MCF 10A (cell line): ENCODE data around the gene ZNF286A. TPM values are rescaled to one million over a fixed set of nuclear protein-coding genes. Genes with fewer than 3 reads are reported as not detected.
"Not testable (repeated sequence)": the region's sequence is repeated elsewhere in the genome, so short reads cannot be mapped to it uniquely, and the experiment has no call there.

Experiments
- BruUV-seq: library from RNA; stranded (reverse); fragments of 400-500 nt; replicated peaks from 2 replicates; lab custom pipeline; 2021; lab: Mats Ljungman, UMichigan
- CTCF ChIA-PET: fragments of 300-600 bp; sonication (Branson Sonifier 250); formaldehyde crosslinking; extraction: SDS; loops from one replicate; lab custom pipeline; 2021; ENCODE audit warnings: antibody characterized with exemption, inconsistent platforms; lab: Yijun Ruan, JAX
- POLR2A ChIA-PET: fragments of 300-600, 350-650 bp; sonication (Branson Sonifier 250); formaldehyde crosslinking; extraction: SDS; loops from one replicate; lab custom pipeline; 2020; ENCODE audit warnings: antibody characterized with exemption, inconsistent platforms; lab: Yijun Ruan, JAX
- DNase-seq: peaks from one replicate; pipeline ENCODE4 v3.0.0-alpha.2; 2018; ENCODE audit not compliant: unreplicated experiment
- H3K27ac Mint-ChIP-seq: one replicate; pipeline ENCODE4 v1.8.0; 2022; ENCODE audit warnings: mild to moderate bottlenecking, low read depth, mixed read lengths; ENCODE audit not compliant: unreplicated experiment
- H3K27me3 Mint-ChIP-seq: one replicate; pipeline ENCODE4 v1.8.0; 2022; ENCODE audit warnings: mixed read lengths; ENCODE audit not compliant: insufficient read depth, unreplicated experiment
- H3K36me3 Mint-ChIP-seq: one replicate; pipeline ENCODE4 v1.8.0; 2022; ENCODE audit warnings: mild to moderate bottlenecking, moderate library complexity, mixed read lengths; ENCODE audit not compliant: insufficient read depth, unreplicated experiment
- H3K4me1 Mint-ChIP-seq: one replicate; pipeline ENCODE4 v1.8.0; 2022; ENCODE audit warnings: mixed read lengths; ENCODE audit not compliant: insufficient read depth, unreplicated experiment
- H3K4me3 Mint-ChIP-seq: one replicate; pipeline ENCODE4 v1.8.0; 2022; ENCODE audit warnings: mild to moderate bottlenecking, moderate library complexity, mixed read lengths; ENCODE audit not compliant: unreplicated experiment
- H3K9me3 Mint-ChIP-seq: one replicate; pipeline ENCODE4 v1.8.0; 2022; ENCODE audit warnings: mixed read lengths; ENCODE audit not compliant: unreplicated experiment
- intact Hi-C: fragments of 100-400 bp; cut with micrococcal nuclease; formaldehyde crosslinking; loops from 2 replicates; pipeline ENCODE4 v1.14.1; 2022
- total RNA-seq: library from RNA; stranded (reverse); gene quantifications from 2 replicates; pipeline ENCODE4 v1.2.3, GENCODE V29; 2022
- TF ChIP-seq, protein P1 (sequence below): fragments of 200-600 bp; IDR thresholded peaks from one replicate; pipeline ENCODE4 v1.8.0; 2022; ENCODE audit warnings: antibody characterized with exemption, mild to moderate bottlenecking; ENCODE audit not compliant: unreplicated experiment

Gene ZNF286A
- total RNA-seq, 1 experiment from 2014 or later = 25.7 TPM

DNA sequence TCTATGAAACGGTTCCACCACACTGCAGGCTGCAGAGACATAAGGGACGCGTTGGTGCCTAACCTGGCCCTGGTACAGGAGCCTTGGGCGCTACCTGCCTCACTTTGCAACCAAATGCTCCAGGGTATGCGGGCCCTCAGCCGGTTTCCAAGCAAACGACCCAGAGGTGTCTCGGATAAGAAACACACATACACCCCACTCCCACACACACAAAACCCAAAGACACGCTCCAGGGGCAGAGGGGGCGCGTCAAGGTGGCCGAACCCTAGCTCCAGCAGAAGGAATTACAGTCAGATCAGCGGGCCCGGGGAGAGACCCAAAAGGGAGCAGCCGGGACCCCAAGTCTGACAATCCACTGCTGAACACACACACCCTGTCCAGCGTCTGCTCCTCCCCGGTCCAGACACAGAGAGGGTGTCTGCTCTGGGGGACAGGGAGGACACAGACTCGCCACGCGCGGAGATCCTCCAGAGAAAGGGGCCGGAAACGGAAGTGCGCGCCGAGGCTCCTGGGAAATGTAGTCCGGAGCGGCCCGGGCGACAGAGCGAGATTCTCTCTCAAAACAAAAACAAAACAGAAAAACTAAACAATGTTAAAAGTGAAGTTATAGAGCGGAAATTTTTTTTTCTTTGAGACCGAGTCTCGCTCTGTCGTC, 15.6 kb upstream of the ZNF286A start, which contains the start of gene TRIM16:
Gene TRIM16, minus strand, starts transcription at position 488 of the 655 bp plus-strand sequence. CDS start 32,702 bp downstream, outside the sequence.
- DNase-seq = peak; percentile 54
- Mint-ChIP-seq H3K4me3 (peak within 1 kb of the TSS; percentile 99), H3K4me1 (peaks cover 18% of the 10 kb centered on the region), H3K27ac (peak within 1 kb of the TSS; percentile 98), H3K36me3 (peaks cover 21% of the 10 kb centered on the region)
- CTCF ChIA-PET, H3K9me3 Mint-ChIP-seq, intact Hi-C loops, H3K27me3 Mint-ChIP-seq: not testable (repeated sequence)
- TSS peak; percentile 73 for BruUV-seq
- TF ChIP-seq, protein P1, sequence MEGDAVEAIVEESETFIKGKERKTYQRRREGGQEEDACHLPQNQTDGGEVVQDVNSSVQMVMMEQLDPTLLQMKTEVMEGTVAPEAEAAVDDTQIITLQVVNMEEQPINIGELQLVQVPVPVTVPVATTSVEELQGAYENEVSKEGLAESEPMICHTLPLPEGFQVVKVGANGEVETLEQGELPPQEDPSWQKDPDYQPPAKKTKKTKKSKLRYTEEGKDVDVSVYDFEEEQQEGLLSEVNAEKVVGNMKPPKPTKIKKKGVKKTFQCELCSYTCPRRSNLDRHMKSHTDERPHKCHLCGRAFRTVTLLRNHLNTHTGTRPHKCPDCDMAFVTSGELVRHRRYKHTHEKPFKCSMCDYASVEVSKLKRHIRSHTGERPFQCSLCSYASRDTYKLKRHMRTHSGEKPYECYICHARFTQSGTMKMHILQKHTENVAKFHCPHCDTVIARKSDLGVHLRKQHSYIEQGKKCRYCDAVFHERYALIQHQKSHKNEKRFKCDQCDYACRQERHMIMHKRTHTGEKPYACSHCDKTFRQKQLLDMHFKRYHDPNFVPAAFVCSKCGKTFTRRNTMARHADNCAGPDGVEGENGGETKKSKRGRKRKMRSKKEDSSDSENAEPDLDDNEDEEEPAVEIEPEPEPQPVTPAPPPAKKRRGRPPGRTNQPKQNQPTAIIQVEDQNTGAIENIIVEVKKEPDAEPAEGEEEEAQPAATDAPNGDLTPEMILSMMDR = peak; percentile 39
- POLR2A ChIA-PET = interaction anchor here (1.3 to 2.9 kb wide), 2 partner anchors 24 to 26 kb away, joined by 6 read pairs; no protein-coding TSS in a partner anchor

DNA sequence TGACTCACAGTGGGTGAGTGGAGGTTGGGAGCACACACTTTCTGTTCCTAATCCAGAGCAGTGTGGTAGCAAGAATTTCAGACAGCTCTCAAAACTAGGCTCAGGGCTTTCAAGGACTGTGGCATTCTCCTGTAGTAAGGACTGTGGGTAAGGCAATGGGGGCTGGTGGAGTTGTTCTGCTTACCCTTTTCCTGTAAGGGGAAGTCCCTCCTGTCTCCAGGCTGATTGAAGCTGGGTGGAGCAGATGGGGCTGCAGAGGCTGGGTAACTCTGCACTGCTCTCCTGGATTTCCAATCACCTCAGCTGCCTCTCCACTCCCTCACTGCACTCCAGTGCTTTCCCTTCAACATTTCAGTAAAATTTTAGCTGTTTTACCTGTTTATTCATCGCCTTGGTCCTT, 12.1 kb upstream of the ZNF286A start:
- BruUV-seq = not testable (repeated sequence)

DNA sequence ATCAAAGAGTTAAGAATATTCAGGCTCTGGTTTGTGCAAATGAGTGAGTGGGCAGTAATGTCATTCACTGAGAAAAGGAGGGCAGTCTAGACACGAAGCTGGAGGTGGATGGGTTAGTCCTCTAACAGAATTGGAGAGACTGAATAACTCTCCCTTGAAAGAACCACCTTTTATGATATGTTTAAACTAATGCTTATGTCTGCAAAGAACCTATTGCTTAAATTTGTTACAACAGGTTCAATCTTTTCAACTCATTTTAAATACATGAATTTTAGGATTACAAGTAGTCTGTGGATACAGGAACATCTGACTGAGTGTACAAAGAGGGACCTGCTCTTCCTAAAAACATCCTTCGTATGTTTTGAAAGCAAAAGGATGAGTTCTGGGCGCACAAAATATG, 585 bp upstream of the ZNF286A start:
- intact Hi-C loops, BruUV-seq, H3K27me3 Mint-ChIP-seq, H3K9me3 Mint-ChIP-seq, H3K4me1 Mint-ChIP-seq: not testable (repeated sequence)
- CTCF ChIA-PET = interaction anchor here (0.6 kb wide), 1 partner anchor 265 kb away, joined by 3 read pairs; no protein-coding TSS in a partner anchor
- Mint-ChIP-seq H3K4me3 (peak overlapping the region; percentile 85), H3K36me3 (peaks cover 16% of the 10 kb centered on the region), H3K27ac (peak overlapping the region; percentile 70)
- DNase-seq = peak; percentile 1
- POLR2A ChIA-PET = interaction anchor here (0.6 to 2.6 kb wide), 4 partner anchors 48 to 337 kb away, joined by 3 to 20 read pairs (median 4); no protein-coding TSS in a partner anchor

More for the DNA sequence above, 12.1 kb upstream of the ZNF286A start:
- H3K27me3 Mint-ChIP-seq, H3K27ac Mint-ChIP-seq, intact Hi-C loops, POLR2A ChIA-PET, H3K4me3 Mint-ChIP-seq, DNase-seq, CTCF ChIA-PET, H3K9me3 Mint-ChIP-seq: not testable (repeated sequence)
- H3K4me1 Mint-ChIP-seq = peaks cover 18% of the 10 kb centered on the region
- peaks cover 12% of the 10 kb centered on the region for H3K36me3 Mint-ChIP-seq

DNA sequence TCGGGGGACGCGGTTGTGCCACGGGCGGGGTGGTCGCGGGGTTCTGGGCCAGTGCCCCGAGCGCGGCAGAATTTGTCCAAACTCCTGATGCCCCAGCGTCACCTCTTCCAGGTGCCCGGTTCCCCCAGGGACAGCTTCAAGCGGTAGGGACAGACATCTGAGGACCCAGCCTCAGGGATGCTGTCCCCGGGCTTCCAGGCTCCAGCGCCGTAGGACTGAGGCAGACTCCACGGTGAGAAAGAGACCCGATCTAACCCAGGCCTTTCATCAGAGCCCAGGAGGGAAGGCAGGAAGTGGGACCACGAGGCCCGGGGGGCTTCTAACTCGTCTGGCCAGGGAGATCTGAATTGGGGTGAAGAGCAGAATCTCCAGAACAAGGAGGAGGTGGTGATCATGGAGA, 385 bp downstream of the ZNF286A start:
- POLR2A ChIA-PET = interaction anchor here (1.1 to 2.6 kb wide), 2 partner anchors 49 to 51 kb away, joined by 5 to 20 read pairs; no protein-coding TSS in a partner anchor
- Mint-ChIP-seq H3K4me3 (peak overlapping the region; percentile 85), H3K27ac (peak overlapping the region; percentile 70), H3K36me3 (peaks cover 17% of the 10 kb centered on the region)
- intact Hi-C loops, H3K27me3 Mint-ChIP-seq, DNase-seq, CTCF ChIA-PET, H3K9me3 Mint-ChIP-seq, H3K4me1 Mint-ChIP-seq: not testable (repeated sequence)
- TSS peak; percentile 78 for BruUV-seq

DNA sequence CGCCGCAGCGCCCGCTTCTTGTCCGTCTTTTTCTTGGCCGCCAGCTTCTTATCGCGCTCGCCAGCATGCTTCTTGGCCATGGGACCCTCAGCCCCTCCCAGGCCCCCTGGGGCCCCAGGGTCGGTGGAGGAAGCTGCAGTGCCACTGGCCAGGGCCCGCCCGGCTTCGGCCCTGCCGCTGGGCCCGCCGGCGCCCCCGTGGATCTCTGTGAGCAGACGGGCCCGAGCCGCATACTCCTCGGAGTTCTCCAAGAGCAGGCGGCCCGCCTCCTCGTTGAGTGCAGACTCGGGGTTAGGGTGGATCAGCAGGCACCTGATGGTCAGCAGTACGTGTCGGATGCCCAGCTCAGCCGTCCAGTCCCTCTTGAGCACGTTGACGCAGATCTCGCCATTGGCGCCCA, 4.7 kb downstream of the ZNF286A start:
- DNase-seq, POLR2A ChIA-PET, H3K27ac Mint-ChIP-seq, H3K9me3 Mint-ChIP-seq, H3K4me1 Mint-ChIP-seq, BruUV-seq, H3K27me3 Mint-ChIP-seq, CTCF ChIA-PET, intact Hi-C loops, H3K4me3 Mint-ChIP-seq: not testable (repeated sequence)
- H3K36me3 Mint-ChIP-seq = peaks cover 59% of the 10 kb centered on the region

DNA sequence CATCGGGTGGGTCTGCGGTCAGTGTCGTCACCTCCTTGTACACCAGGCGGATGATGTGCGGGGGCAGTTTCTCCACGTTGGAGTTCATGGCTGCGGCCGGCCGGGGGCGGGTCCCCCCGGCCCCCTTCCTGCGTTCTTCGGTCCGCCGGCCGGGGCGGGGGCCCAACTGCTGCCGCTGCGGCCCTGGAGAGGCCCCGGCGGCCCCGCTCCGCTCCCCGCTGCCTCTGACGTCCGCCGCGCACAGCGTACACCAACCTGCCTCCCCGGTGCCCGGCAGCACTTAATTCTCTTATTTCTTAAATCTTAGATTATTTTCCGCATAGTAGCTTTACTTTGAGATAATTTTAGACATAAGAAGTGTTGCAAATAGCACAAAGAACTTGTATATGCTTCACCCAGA, 5.3 kb downstream of the ZNF286A start:
- POLR2A ChIA-PET, H3K4me3 Mint-ChIP-seq, H3K27ac Mint-ChIP-seq, intact Hi-C loops, H3K4me1 Mint-ChIP-seq, BruUV-seq, CTCF ChIA-PET, H3K27me3 Mint-ChIP-seq, H3K9me3 Mint-ChIP-seq, DNase-seq: not testable (repeated sequence)
- H3K36me3 Mint-ChIP-seq = peaks cover 64% of the 10 kb centered on the region

DNA sequence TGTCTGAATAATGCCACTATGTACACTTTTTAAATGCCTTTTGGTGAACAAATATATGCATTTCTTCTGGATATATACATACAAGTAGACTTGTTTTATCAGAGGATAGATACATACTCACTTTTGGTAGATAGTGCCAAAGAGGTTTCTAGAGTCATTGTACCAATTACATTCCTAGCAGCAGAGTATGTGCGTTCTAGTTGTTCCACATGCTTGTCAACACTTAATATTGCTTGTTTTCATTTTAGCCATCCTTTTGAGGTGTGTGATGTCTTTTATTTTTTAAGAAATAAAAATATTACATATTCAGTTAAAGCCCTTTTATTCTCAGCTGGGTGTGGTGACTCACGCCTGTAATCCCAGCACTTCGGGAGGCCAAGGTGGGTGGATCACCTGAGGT, 9.3 kb downstream of the ZNF286A start:
- peaks cover 71% of the 10 kb centered on the region for H3K36me3 Mint-ChIP-seq
- H3K4me3 Mint-ChIP-seq, H3K9me3 Mint-ChIP-seq, DNase-seq, H3K27ac Mint-ChIP-seq, intact Hi-C loops, POLR2A ChIA-PET, BruUV-seq, CTCF ChIA-PET, H3K4me1 Mint-ChIP-seq, H3K27me3 Mint-ChIP-seq: not testable (repeated sequence)

DNA sequence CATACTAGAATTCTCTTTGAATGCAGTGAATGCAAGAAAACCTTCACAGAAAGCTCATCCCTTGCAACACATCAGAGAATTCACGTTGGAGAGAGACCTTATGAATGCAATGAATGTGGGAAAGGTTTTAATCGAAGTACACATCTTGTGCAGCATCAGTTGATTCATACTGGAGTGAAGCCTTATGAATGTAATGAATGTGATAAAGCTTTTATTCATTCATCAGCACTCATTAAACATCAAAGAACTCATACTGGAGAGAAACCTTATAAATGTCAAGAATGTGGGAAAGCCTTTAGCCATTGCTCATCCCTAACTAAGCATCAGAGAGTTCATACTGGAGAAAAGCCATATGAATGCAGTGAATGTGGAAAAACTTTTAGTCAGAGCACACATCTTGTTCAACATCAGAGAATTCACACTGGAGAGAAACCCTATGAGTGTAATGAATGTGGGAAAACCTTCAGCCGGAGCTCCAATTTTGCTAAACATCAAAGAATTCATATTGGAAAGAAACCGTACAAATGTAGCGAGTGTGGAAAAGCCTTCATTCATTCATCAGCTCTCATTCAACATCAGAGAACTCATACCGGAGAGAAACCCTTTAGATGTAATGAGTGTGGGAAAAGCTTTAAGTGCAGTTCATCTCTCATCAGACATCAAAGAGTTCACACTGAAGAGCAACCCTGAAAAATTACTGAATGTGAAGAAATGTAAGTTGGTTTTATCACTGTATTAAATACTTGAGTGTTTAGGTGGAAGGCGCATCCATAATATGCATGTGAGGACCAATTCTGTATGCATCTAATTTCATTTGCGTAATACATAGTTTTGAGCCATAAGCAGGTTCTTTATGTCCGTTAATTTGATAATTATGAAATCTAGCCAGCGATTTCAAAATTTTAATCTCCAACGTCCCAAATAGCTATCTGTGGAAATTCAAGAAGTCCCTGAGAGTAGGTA, 17.3 kb downstream of the ZNF286A start:
- H3K4me1 Mint-ChIP-seq, intact Hi-C loops, CTCF ChIA-PET, BruUV-seq, H3K9me3 Mint-ChIP-seq, POLR2A ChIA-PET, H3K4me3 Mint-ChIP-seq, H3K27ac Mint-ChIP-seq, H3K27me3 Mint-ChIP-seq, DNase-seq: not testable (repeated sequence)
- H3K36me3 Mint-ChIP-seq = peaks cover 28% of the 10 kb centered on the region
